Mesenchymal stem cell (in vitro differentiated cells and primary cell): ENCODE results near the gene LINC00305.

Experiments used
- DNase-seq: peaks from one replicate; pipeline ENCODE4 v3.0.0-alpha.2; 2013
- H2AFZ ChIP-seq: one replicate; pipeline ENCODE4 v1.6.1; 2013; ENCODE audit warnings: low read depth, mild to moderate bottlenecking, control low read depth, inconsistent platforms, low read length, moderate library complexity
- H2AK5ac ChIP-seq: 2 replicates; pipeline ENCODE4 v1.6.1; 2013; ENCODE audit warnings: low read length, moderate library complexity, mild to moderate bottlenecking, inconsistent platforms; ENCODE audit not compliant: severe bottlenecking
- H2BK120ac ChIP-seq: one replicate; pipeline ENCODE4 v1.6.1; 2013; ENCODE audit warnings: low read depth, mild to moderate bottlenecking, inconsistent platforms, low read length, moderate library complexity
- H2BK12ac ChIP-seq, 2 experiments: one replicate each; pipeline ENCODE4 v1.6.1; 2013; ENCODE audit warnings: inconsistent platforms in 2 of 2, low read length in 2 of 2, mild to moderate bottlenecking in 2 of 2, moderate library complexity in 2 of 2, control low read depth in 1 of 2
- H2BK15ac ChIP-seq: one replicate; pipeline ENCODE4 v1.6.1; 2013; ENCODE audit warnings: mild to moderate bottlenecking, low read depth, inconsistent platforms; ENCODE audit not compliant: poor library complexity, severe bottlenecking
- H2BK5ac ChIP-seq: 2 replicates; pipeline ENCODE4 v1.6.1; 2013; ENCODE audit warnings: low read depth, mild to moderate bottlenecking, low read length, control low read depth, inconsistent platforms; ENCODE audit not compliant: poor library complexity, severe bottlenecking
- H3K14ac ChIP-seq, 2 experiments: one replicate each; pipeline ENCODE4 v1.6.1; 2013; ENCODE audit warnings: inconsistent platforms in 2 of 2, low read length in 2 of 2, control low read depth in 1 of 2, mild to moderate bottlenecking in 1 of 2, moderate library complexity in 1 of 2
- H3K18ac ChIP-seq, 2 experiments: one replicate each; pipeline ENCODE4 v1.6.1; 2013; ENCODE audit warnings: inconsistent platforms in 2 of 2, low read length in 2 of 2, control low read depth in 1 of 2, low read depth in 1 of 2, mild to moderate bottlenecking in 1 of 2
- H3K23ac ChIP-seq, 2 experiments: one replicate each; pipeline ENCODE4 v1.6.1; 2013; ENCODE audit warnings: inconsistent platforms in 2 of 2, low read length in 2 of 2, mild to moderate bottlenecking in 2 of 2, moderate library complexity in 2 of 2, control low read depth in 1 of 2
- H3K27ac ChIP-seq: 2 replicates; pipeline ENCODE4 v1.5.1; 2013; ENCODE audit warnings: mild to moderate bottlenecking, moderate library complexity, low read length, control low read depth, inconsistent platforms; ENCODE audit not compliant: poor library complexity, severe bottlenecking
- H3K27me3 ChIP-seq, 2 experiments: 2 replicates each; pipeline versions ENCODE4 v1.6.1 to v1.7.0; 2013; ENCODE audit warnings: low read length in 2 of 2, mild to moderate bottlenecking in 2 of 2, moderate library complexity in 2 of 2, control low read depth in 1 of 2, inconsistent platforms in 1 of 2; ENCODE audit not compliant: control insufficient read depth in 1 of 2, insufficient read depth in 1 of 2
- H3K36me3 ChIP-seq, 2 experiments: 2 replicates each; pipeline versions ENCODE4 v1.6.1 to v1.7.0; 2013; ENCODE audit warnings: low read length in 2 of 2, control low read depth in 1 of 2, inconsistent platforms in 1 of 2, low read depth in 1 of 2, mild to moderate bottlenecking in 1 of 2; ENCODE audit not compliant: insufficient read depth in 2 of 2, control insufficient read depth in 1 of 2
- H3K4ac ChIP-seq, 2 experiments: one replicate each; pipeline ENCODE4 v1.6.1; 2013; ENCODE audit warnings: inconsistent platforms in 2 of 2, low read length in 2 of 2, mild to moderate bottlenecking in 2 of 2, moderate library complexity in 2 of 2, control low read depth in 1 of 2, low read depth in 1 of 2
- H3K4me1 ChIP-seq: 2 replicates; pipeline ENCODE4 v1.6.1; 2013; ENCODE audit warnings: low read depth, low read length, control low read depth; ENCODE audit not compliant: control insufficient read depth, insufficient read depth
- H3K4me2 ChIP-seq: 2 replicates; pipeline ENCODE4 v1.6.1; 2013; ENCODE audit warnings: low read length, mild to moderate bottlenecking, inconsistent platforms; ENCODE audit not compliant: poor library complexity, severe bottlenecking
- H3K4me3 ChIP-seq, 2 experiments: 2 replicates each; pipeline versions ENCODE4 v1.5.1 to v1.7.0; 2013; ENCODE audit warnings: low read length in 2 of 2, mild to moderate bottlenecking in 2 of 2, control low read depth in 1 of 2, low read depth in 1 of 2; ENCODE audit not compliant: insufficient read depth in 1 of 2
- H3K79me1 ChIP-seq: replicated peaks from 2 replicates; pipeline ENCODE4 v1.6.1; 2013; ENCODE audit warnings: mild to moderate bottlenecking, control low read depth, low read length, inconsistent platforms; ENCODE audit not compliant: poor library complexity, severe bottlenecking
- H3K9ac ChIP-seq: 2 replicates; pipeline ENCODE4 v1.7.0; 2013; ENCODE audit warnings: mild to moderate bottlenecking, low read length, moderate library complexity
- H3K9me3 ChIP-seq: 2 replicates; pipeline ENCODE4 v1.7.0; 2013; ENCODE audit warnings: mild to moderate bottlenecking, low read length; ENCODE audit not compliant: control insufficient read depth
- H4K8ac ChIP-seq: one replicate; pipeline ENCODE4 v1.6.1; 2013; ENCODE audit warnings: inconsistent platforms, mild to moderate bottlenecking, low read length, moderate library complexity
- H4K91ac ChIP-seq: one replicate; pipeline ENCODE4 v1.6.1; 2013; ENCODE audit warnings: mild to moderate bottlenecking, low read length, inconsistent platforms
- WGBS: methylation state at CpG from one replicate; pipeline ENCODE4 v1.1.7; 2013; ENCODE audit warnings: mixed read lengths; 5-methylcytosine and 5-hydroxymethylcytosine counted together

LINC00305 gene

GRCh38 chr18:64119916-64120315, 29.0 kb downstream of the LINC00305 start:
- WGBS = no CpG with 5 or more reads among the region's 1 CpG
- no peak overlapping the region for H3K4me3 ChIP-seq

DNA sequence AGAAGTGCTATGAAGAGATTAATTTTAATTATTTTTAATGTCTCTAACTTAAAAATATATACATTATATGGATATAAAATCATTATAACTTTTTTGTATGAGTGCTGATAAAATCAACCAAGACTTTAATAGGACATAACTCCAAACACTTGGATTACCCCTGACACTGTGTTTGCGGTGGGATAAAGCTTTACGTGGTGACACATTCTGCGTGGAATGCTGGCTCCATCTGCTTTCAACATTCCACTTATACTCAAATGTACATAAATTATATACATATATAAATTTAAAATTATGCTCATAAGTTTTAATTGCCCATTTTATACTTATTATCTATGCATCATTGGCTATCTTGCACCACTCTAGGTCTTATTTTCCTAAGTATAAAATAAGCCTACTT, 30.5 kb downstream of the LINC00305 start:
- WGBS = 83% methylated on average over 1 of the region's 3 CpGs
- DNase-seq = no peak
- H3K79me1 ChIP-seq = no peaks in the 10 kb centered on the region

More at GRCh38 chr18:64119916-64120315, 29.0 kb downstream of the LINC00305 start:
- Histone ChIP-seq H2AK5ac (no peak overlapping the region), H2BK5ac (no peak overlapping the region), H3K79me1 (no peaks in the 10 kb centered on the region), H3K14ac (no peak overlapping the region), H3K27me3 (peaks cover 0 to 3% of the 10 kb centered on the region in 2 experiments), H3K27ac (no peak overlapping the region), H3K4ac (no peak overlapping the region), H2BK12ac (no peak overlapping the region), H4K91ac (no peak overlapping the region), H3K4me2 (no peak overlapping the region), H4K8ac (no peak overlapping the region), H3K9me3 (no peaks in the 10 kb centered on the region), H2AFZ (no peak overlapping the region), H2BK120ac (no peak overlapping the region), H3K9ac (no peak overlapping the region), H3K4me1 (no peaks in the 10 kb centered on the region), H3K23ac (no peak overlapping the region), H3K36me3 (no peaks in the 10 kb centered on the region), H3K18ac (no peak overlapping the region), H2BK15ac (no peak overlapping the region)
- no peak for DNase-seq

DNA sequence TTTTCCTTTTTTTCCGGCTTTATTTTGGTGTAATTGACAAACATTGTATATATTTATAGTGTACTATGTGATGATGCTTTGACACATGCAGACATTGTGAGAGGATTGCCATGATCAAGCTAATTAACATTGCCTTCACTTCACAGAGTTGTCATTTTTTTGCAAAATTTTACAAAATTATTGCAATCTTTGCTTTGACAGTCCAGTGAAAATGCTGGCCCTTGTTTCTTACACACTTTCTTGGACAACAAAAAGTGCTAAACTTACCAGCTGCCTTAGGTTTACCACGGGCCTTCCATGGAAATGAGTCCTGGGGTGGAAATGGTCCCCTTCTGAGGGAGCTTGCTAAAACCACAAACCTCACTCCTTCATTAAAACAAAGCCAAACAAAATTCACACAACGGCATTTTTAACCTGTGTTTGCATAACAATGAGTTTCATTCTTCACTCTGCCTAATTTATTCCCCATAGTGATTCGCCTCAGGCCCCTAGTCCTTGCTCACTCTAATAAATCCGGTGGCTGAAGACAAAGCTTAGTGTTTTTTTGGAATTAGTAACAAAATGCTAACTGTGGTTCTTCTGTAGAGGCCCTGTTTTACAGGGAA, 32.2 kb downstream of the LINC00305 start:
- Histone ChIP-seq H3K14ac (no peak overlapping the region), H3K4me2 (no peak overlapping the region), H2AK5ac (no peak overlapping the region), H3K4ac (no peak overlapping the region), H3K27ac (no peak overlapping the region), H2AFZ (no peak overlapping the region), H3K9ac (no peak overlapping the region), H3K36me3 (no peaks in the 10 kb centered on the region), H3K27me3 (peaks cover 0 to 3% of the 10 kb centered on the region in 2 experiments), H3K18ac (no peak overlapping the region), H3K79me1 (no peaks in the 10 kb centered on the region), H3K23ac (no peak overlapping the region), H2BK12ac (no peak overlapping the region), H2BK120ac (no peak overlapping the region), H3K9me3 (no peaks in the 10 kb centered on the region), H4K8ac (no peak overlapping the region), H4K91ac (no peak overlapping the region), H3K4me1 (no peaks in the 10 kb centered on the region), H3K4me3 (no peak overlapping the region), H2BK15ac (no peak overlapping the region), H2BK5ac (no peak overlapping the region)
- WGBS = 69% methylated on average over 2 of the region's 5 CpGs
- DNase-seq = no peak

More for the DNA sequence above, 30.5 kb downstream of the LINC00305 start:
- Histone ChIP-seq H3K4me3 (no peak overlapping the region), H3K4me2 (no peak overlapping the region), H3K27me3 (peaks cover 0 to 3% of the 10 kb centered on the region in 2 experiments), H4K91ac (no peak overlapping the region), H2BK12ac (no peak overlapping the region), H3K27ac (no peak overlapping the region), H3K14ac (no peak overlapping the region), H3K4me1 (no peaks in the 10 kb centered on the region), H3K18ac (no peak overlapping the region), H3K9ac (no peak overlapping the region), H3K36me3 (no peaks in the 10 kb centered on the region), H2BK5ac (no peak overlapping the region), H4K8ac (no peak overlapping the region), H2BK120ac (no peak overlapping the region), H2BK15ac (no peak overlapping the region), H2AFZ (no peak overlapping the region), H3K4ac (no peak overlapping the region), H2AK5ac (no peak overlapping the region), H3K23ac (no peak overlapping the region), H3K9me3 (no peaks in the 10 kb centered on the region)

DNA sequence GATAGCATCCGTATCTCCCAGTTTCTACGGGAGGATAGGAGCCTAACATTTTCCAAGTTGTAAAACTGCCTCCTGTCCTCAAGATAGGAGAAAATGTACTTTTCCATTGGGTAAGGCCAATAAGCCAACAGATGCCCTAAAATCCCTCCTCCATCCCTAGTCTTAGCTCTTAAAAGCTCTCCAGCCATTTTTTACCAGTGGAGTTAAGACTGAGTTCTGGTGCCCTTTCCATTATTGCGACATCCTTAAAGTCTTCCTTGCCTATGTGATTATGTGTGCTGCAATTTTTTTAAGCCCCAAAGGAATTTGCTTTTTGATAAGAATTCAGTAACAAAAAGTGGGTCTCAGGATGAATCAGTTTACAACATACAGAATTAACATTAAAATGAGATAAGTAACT, 33.0 kb downstream of the LINC00305 start:
- H3K14ac ChIP-seq = no peak overlapping the region
- H2BK120ac ChIP-seq = no peak overlapping the region
- no peak overlapping the region for H2BK15ac ChIP-seq
- no peaks in the 10 kb centered on the region for H3K79me1 ChIP-seq
- DNase-seq = no peak
- no peak overlapping the region for H3K23ac ChIP-seq
- no peak overlapping the region for H4K8ac ChIP-seq
- H4K91ac ChIP-seq = no peak overlapping the region
- H2BK12ac ChIP-seq = no peak overlapping the region
- no peaks in the 10 kb centered on the region for H3K9me3 ChIP-seq
- H3K4ac ChIP-seq = no peak overlapping the region
- no peak overlapping the region for H3K18ac ChIP-seq
- 86% methylated on average over 3 of the region's 3 CpGs for WGBS
- H3K27me3 ChIP-seq = peaks cover 0 to 3% of the 10 kb centered on the region in 2 experiments
- no peak overlapping the region for H3K9ac ChIP-seq
- no peaks in the 10 kb centered on the region for H3K36me3 ChIP-seq
- H3K27ac ChIP-seq = no peak overlapping the region
- peaks cover 4% of the 10 kb centered on the region for H3K4me1 ChIP-seq
- no peak overlapping the region for H3K4me2 ChIP-seq
- H2BK5ac ChIP-seq = no peak overlapping the region
- no peak overlapping the region for H2AK5ac ChIP-seq
- H2AFZ ChIP-seq = no peak overlapping the region
- no peak overlapping the region for H3K4me3 ChIP-seq
